ENCODE data around the gene CEP95.
"Not testable (repeated sequence)": the region's sequence is repeated elsewhere in the genome, so short reads cannot be mapped to it uniquely, and the experiment has no call there.

CEP95 gene

GRCh38 chr17:64472564-64472963 lies 34.2 kb upstream of the CEP95 start:
- Histone ChIP-seq H3K27me3 (ENCODE audit: control insufficient read depth, insufficient read depth, low read length) (no peaks in the 10 kb centered on the region), H3K9ac (ENCODE audit: low read length) (no peak overlapping the region), H3K9me3 (ENCODE audit: control insufficient read depth, low read depth, low read length) (no peaks in the 10 kb centered on the region), H3K4me1 (ENCODE audit: control insufficient read depth, low read depth, low read length) (peaks cover 4% of the 10 kb centered on the region), H3K36me3 (ENCODE audit: control insufficient read depth, low read depth, low read length) (peaks cover 5% of the 10 kb centered on the region), H3K27ac (ENCODE audit: low read length) (no peak overlapping the region), H3K4me3 (ENCODE audit: low read length) (no peak overlapping the region)

- Histone ChIP-seq H3K9ac (ENCODE audit: low read length) (no peak overlapping the region), H3K36me3 (ENCODE audit: control insufficient read depth, low read depth, low read length) (peaks cover 34% of the 10 kb centered on the region), H3K9me3 (ENCODE audit: control insufficient read depth, low read depth, low read length) (no peaks in the 10 kb centered on the region), H3K4me1 (ENCODE audit: control insufficient read depth, low read depth, low read length) (no peaks in the 10 kb centered on the region), H3K27me3 (ENCODE audit: control insufficient read depth, insufficient read depth, low read length) (no peaks in the 10 kb centered on the region), H3K4me3 (ENCODE audit: low read length) (no peak overlapping the region), H3K27ac (ENCODE audit: low read length) (no peak overlapping the region)
Observed at GRCh38 chr17:64477849-64478248, 28.9 kb upstream of the CEP95 start.

GRCh38 chr17:64480951-64481350 lies 25.8 kb upstream of the CEP95 start:
- no peaks in the 10 kb centered on the region for H3K27me3 ChIP-seq (ENCODE audit: control insufficient read depth, insufficient read depth, low read length)
- H3K4me1 ChIP-seq (ENCODE audit: control insufficient read depth, low read depth, low read length): no peaks in the 10 kb centered on the region
- H3K9ac ChIP-seq (ENCODE audit: low read length): no peak overlapping the region
- peaks cover 60% of the 10 kb centered on the region for H3K36me3 ChIP-seq (ENCODE audit: control insufficient read depth, low read depth, low read length)
- H3K9me3 ChIP-seq (ENCODE audit: control insufficient read depth, low read depth, low read length): no peaks in the 10 kb centered on the region
- no peak overlapping the region for H3K27ac ChIP-seq (ENCODE audit: low read length)
- H3K4me3 ChIP-seq (ENCODE audit: low read length): no peak overlapping the region

- Histone ChIP-seq H3K9ac (ENCODE audit: low read length) (no peak overlapping the region), H3K9me3 (ENCODE audit: control insufficient read depth, low read depth, low read length) (no peaks in the 10 kb centered on the region), H3K4me3 (ENCODE audit: low read length) (no peak overlapping the region), H3K27ac (ENCODE audit: low read length) (no peak overlapping the region), H3K36me3 (ENCODE audit: control insufficient read depth, low read depth, low read length) (peaks cover 66% of the 10 kb centered on the region), H3K4me1 (ENCODE audit: control insufficient read depth, low read depth, low read length) (no peaks in the 10 kb centered on the region), H3K27me3 (ENCODE audit: control insufficient read depth, insufficient read depth, low read length) (no peaks in the 10 kb centered on the region)
Observed at GRCh38 chr17:64484380-64484779, 22.4 kb upstream of the CEP95 start.

- no peaks in the 10 kb centered on the region for H3K9me3 ChIP-seq (ENCODE audit: control insufficient read depth, low read depth, low read length)
- H3K9ac ChIP-seq (ENCODE audit: low read length): no peak overlapping the region
- no peak overlapping the region for H3K27ac ChIP-seq (ENCODE audit: low read length)
- H3K4me1 ChIP-seq (ENCODE audit: control insufficient read depth, low read depth, low read length): no peaks in the 10 kb centered on the region
- H3K36me3 ChIP-seq (ENCODE audit: control insufficient read depth, low read depth, low read length): peaks cover 76% of the 10 kb centered on the region
- H3K27me3 ChIP-seq (ENCODE audit: control insufficient read depth, insufficient read depth, low read length): no peaks in the 10 kb centered on the region
- H3K4me3 ChIP-seq (ENCODE audit: low read length): no peak overlapping the region
Observed at GRCh38 chr17:64488301-64488700, 18.5 kb upstream of the CEP95 start.

- H3K9me3 ChIP-seq (ENCODE audit: control insufficient read depth, low read depth, low read length): no peaks in the 10 kb centered on the region
- no peaks in the 10 kb centered on the region for H3K27me3 ChIP-seq (ENCODE audit: control insufficient read depth, insufficient read depth, low read length)
- H3K4me1 ChIP-seq (ENCODE audit: control insufficient read depth, low read depth, low read length): no peaks in the 10 kb centered on the region
- peaks cover 55% of the 10 kb centered on the region for H3K36me3 ChIP-seq (ENCODE audit: control insufficient read depth, low read depth, low read length)
- H3K27ac ChIP-seq (ENCODE audit: low read length): no peak overlapping the region
- no peak overlapping the region for H3K9ac ChIP-seq (ENCODE audit: low read length)
- no peak overlapping the region for H3K4me3 ChIP-seq (ENCODE audit: low read length)
Observed at GRCh38 chr17:64491034-64491860, 15.5 kb upstream of the CEP95 start.

GRCh38 chr17:64491994-64492393 lies 14.8 kb upstream of the CEP95 start:
- peaks cover 50% of the 10 kb centered on the region for H3K36me3 ChIP-seq (ENCODE audit: control insufficient read depth, low read depth, low read length)
- H3K4me1 ChIP-seq (ENCODE audit: control insufficient read depth, low read depth, low read length): no peaks in the 10 kb centered on the region

GRCh38 chr17:64492481-64493109 lies 14.2 kb upstream of the CEP95 start:
- Histone ChIP-seq H3K27me3 (ENCODE audit: control insufficient read depth, insufficient read depth, low read length) (no peaks in the 10 kb centered on the region), H3K4me3 (ENCODE audit: low read length) (no peak overlapping the region), H3K36me3 (ENCODE audit: control insufficient read depth, low read depth, low read length) (peaks cover 46% of the 10 kb centered on the region), H3K9ac (ENCODE audit: low read length) (no peak overlapping the region), H3K27ac (ENCODE audit: low read length) (no peak overlapping the region), H3K9me3 (ENCODE audit: control insufficient read depth, low read depth, low read length) (no peaks in the 10 kb centered on the region), H3K4me1 (ENCODE audit: control insufficient read depth, low read depth, low read length) (no peaks in the 10 kb centered on the region)

More at GRCh38 chr17:64491994-64492393, 14.8 kb upstream of the CEP95 start:
- Histone ChIP-seq H3K27me3 (ENCODE audit: control insufficient read depth, insufficient read depth, low read length) (no peaks in the 10 kb centered on the region), H3K9me3 (ENCODE audit: control insufficient read depth, low read depth, low read length) (no peaks in the 10 kb centered on the region), H3K27ac (ENCODE audit: low read length) (no peak overlapping the region), H3K4me3 (ENCODE audit: low read length) (no peak overlapping the region), H3K9ac (ENCODE audit: low read length) (no peak overlapping the region)

GRCh38 chr17:64494121-64494520 lies 12.7 kb upstream of the CEP95 start:
- H3K9ac ChIP-seq (ENCODE audit: low read length): no peak overlapping the region
- no peak overlapping the region for H3K27ac ChIP-seq (ENCODE audit: low read length)
- H3K27me3 ChIP-seq (ENCODE audit: control insufficient read depth, insufficient read depth, low read length): no peaks in the 10 kb centered on the region
- no peaks in the 10 kb centered on the region for H3K9me3 ChIP-seq (ENCODE audit: control insufficient read depth, low read depth, low read length)
- H3K36me3 ChIP-seq (ENCODE audit: control insufficient read depth, low read depth, low read length): peaks cover 49% of the 10 kb centered on the region
- peaks cover 8% of the 10 kb centered on the region for H3K4me1 ChIP-seq (ENCODE audit: control insufficient read depth, low read depth, low read length)
- H3K4me3 ChIP-seq (ENCODE audit: low read length): no peak overlapping the region

- not testable (repeated sequence) for H3K27me3 ChIP-seq (ENCODE audit: control insufficient read depth, insufficient read depth, low read length); H3K4me1 ChIP-seq (ENCODE audit: control insufficient read depth, low read depth, low read length); H3K9ac ChIP-seq (ENCODE audit: low read length); H3K27ac ChIP-seq (ENCODE audit: low read length); H3K9me3 ChIP-seq (ENCODE audit: control insufficient read depth, low read depth, low read length)
- peaks cover 52% of the 10 kb centered on the region for H3K36me3 ChIP-seq (ENCODE audit: control insufficient read depth, low read depth, low read length)
- H3K4me3 ChIP-seq (ENCODE audit: low read length): peak overlapping the region; percentile 8
Observed at GRCh38 chr17:64495300-64495699, 11.5 kb upstream of the CEP95 start.

GRCh38 chr17:64496348-64496785 lies 10.4 kb upstream of the CEP95 start:
- Histone ChIP-seq H3K27me3 (ENCODE audit: control insufficient read depth, insufficient read depth, low read length) (no peaks in the 10 kb centered on the region), H3K4me1 (ENCODE audit: control insufficient read depth, low read depth, low read length) (peaks cover 8% of the 10 kb centered on the region), H3K9ac (ENCODE audit: low read length) (peak overlapping the region; percentile 63), H3K4me3 (ENCODE audit: low read length) (peak overlapping the region; percentile 83), H3K27ac (ENCODE audit: low read length) (no peak overlapping the region), H3K9me3 (ENCODE audit: control insufficient read depth, low read depth, low read length) (no peaks in the 10 kb centered on the region), H3K36me3 (ENCODE audit: control insufficient read depth, low read depth, low read length) (peaks cover 52% of the 10 kb centered on the region)

Measured in iPS-18a (cell line).